Measurements from ENCODE around the gene OAS3.
"Not testable (repeated sequence)": the region's sequence is repeated elsewhere in the genome, so short reads cannot be mapped to it uniquely, and the experiment has no call there.

OAS3 gene

DNA sequence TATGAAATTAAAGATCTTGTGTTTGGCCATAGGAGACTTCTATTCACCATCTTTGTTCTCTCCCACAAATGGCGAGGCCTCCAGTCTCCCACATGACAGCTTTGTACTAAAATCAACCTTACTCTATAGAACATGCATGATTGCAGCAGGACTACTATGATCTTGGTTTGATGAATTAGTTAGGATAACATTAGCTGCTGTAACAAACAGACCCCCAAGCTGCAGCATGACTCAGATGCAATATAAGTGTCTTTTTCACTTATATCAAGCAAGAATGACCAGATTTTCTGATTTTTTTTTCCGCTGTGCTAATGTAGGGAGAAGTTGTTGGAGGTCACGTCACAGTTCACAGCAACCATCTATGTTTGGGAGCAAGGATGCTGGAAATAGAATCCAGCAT, 10.8 kb upstream of the OAS3 start:
- no peak for DNase-seq

DNA sequence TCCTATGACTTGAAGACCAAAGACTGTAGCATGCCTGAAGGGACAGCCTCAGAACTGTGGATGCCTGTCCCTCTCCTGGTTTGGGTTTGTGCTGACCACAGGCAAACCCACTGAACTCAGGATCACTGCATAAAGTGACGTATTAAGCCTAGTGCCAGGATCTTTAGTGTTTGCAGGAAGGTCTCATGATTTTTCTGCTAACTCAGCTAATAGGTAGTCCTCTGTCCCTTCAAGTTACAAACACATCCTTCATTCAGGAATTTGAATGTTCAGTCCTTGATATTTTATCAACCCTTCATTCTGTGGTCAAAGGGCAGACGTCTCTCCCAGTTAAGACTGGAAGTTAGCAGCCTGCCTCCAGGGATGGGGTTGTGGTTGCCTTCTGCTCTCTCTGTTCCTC, 10.3 kb upstream of the OAS3 start:
- no peak for DNase-seq

DNA sequence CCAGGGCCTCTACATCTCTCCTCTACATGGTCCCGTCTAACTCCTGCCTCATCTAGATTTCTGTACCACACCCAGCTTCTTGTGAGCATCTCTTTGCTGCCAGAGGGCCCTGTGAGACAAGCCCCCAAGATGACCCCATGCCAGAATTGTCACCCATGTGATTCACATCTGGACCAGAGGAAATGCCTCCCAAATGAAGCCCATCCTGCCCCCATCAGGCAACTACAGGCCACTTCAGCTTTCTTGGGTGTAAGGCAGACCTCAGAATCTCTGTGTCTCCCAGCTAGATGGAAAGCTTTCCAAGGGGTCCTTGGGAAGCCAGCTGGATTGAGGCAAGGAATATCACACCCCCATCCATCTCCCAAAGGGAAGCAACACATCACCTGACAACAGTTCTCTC, 9.3 kb upstream of the OAS3 start:
- DNase-seq, result no peak

DNA sequence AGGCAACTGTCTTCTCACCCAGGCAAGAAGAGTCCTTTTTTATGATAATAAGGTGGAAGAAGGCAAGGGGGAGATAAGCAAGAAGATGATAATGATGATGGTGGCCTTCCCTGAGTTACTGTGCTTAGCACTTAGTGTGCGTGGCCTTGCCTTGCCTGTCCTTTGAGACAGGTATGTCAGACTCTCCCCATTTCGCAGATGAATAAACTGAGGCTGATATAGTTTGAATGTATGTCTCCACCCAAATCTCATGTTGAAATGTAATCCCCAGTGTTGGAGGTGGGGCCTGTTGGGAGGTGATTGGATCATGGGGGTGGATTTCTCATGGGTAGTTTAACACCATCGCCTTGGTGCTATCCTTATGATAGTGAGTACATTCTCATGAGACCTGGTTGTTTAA, 8.6 kb upstream of the OAS3 start:
- DNase-seq, result no peak

DNA sequence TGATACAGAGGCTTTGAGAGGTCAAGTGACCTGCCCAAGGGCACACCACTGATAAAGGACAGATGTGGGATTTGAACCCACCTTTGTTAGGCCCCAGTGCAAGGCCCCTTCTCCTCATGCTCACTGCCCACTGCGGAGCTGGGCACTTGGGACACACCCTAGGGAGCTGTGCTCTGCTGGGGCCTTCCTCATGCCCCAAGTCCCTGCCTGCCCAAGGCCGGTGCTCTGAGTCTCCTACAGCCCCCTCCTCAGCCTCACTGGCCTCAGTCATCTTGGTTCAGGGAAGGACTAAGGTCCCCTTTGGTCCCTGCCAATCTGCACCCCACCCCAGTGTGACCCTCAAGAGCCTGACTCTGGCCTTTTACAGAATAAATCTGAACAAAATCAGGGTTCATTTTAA, 7.9 kb upstream of the OAS3 start:
- no peak for DNase-seq

DNA sequence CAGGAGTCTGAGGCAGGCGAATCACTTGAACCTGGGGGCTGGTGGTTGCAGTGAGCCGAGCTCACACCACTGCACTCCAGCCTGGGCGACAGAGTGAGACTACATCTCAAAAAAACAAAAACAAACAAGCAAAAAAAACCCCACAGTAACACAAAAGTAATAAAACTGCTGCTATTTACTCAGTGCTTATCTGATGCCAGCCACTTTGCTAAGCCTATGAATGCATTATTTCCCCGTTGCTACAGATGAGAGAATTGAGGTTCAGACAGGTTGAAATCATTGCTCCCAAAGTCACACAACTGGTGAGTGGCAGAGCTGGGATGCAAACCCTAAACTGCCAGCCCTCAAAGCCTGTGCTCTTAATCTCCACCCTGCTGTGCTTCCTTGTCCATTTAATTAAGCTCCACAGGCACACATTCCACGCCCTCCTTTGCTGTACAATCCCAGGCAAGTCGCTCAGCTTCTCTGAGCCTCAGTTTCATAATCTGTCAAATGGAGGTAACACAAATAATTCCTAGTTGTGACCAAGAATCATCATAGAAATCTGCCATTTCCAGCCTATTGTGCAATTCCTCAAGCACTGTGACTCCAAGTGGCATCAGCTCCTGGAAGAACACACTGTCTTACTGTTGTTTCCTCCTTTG, 5.7 kb upstream of the OAS3 start:
- no peak for DNase-seq

DNA sequence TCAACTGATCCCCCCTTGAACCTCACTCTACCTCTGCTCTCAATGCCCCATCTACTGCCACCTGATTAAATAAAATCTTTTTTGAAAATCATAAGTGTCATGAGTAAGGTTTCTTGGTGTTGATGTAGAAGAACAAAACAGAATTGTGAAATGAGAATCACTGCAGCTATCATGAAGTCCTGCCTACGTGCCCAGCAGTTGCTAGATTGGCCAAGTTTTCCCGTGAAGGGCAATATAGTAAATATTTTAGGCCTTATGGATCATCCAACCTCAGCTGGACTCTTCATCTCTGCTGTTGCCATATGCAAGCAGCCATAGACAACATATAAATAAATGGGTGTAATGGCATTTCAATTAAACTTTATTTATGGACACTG, 5.2 kb upstream of the OAS3 start:
- DNase-seq, result no peak

DNA sequence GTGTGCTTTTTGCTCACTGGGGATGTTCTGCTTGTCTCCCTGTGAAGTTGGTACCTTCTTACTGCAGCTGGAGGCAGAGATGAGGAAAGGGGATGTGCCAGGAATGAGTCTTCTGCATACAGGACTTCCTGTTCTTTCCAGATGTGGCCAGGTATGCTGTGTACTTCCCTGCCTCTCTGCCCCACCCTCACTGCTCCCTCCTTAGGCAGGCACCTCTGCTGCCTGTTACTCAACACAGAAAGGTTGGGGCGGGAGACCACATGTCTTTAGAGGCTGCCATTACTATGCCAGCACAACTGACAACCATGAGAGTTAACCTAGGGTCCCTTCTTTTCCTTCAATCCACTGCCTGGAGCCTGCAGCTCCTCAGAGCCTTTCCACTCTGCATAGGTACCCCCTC, 2.0 kb upstream of the OAS3 start:
- no peak for DNase-seq

DNA sequence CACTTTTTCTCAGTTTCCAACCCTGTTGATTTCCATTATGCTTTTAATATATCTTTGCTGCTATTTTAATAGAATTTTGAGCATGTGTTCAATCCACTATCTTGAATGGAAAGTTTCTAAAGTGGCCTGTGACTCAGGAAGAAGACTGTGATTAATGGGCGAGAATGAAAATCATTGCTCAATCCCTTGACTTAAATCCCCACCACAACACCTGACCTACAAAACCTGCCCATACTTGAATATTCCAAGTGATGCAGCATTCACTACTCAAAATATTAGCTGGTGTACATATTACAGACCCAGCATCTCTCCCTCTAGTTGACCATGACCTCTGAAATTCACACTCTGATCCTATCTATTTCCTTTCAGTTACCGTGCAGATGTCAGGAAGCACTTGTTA, 1.3 kb upstream of the OAS3 start:
- DNase-seq, result no peak

DNA sequence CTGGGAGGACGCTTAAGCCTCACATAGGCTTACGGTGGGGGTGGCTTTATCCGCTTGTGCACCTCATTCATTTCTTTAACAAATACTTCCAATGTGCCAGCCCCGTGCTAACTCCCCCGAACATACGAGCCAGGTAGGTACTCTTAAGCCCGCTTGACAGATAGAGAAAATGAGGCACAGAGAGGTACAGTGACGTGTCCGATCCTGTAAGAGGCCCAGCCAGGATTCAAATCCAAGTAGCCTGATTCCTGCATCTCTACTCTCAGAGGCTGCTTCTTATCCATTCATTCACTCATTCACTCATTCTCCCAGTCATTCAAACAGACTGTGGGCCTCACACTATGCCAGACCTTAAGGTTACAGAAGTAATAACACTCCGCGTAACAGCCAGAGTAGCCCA, 477 bp downstream of the OAS3 start:
- DNase-seq, result no peak

DNA sequence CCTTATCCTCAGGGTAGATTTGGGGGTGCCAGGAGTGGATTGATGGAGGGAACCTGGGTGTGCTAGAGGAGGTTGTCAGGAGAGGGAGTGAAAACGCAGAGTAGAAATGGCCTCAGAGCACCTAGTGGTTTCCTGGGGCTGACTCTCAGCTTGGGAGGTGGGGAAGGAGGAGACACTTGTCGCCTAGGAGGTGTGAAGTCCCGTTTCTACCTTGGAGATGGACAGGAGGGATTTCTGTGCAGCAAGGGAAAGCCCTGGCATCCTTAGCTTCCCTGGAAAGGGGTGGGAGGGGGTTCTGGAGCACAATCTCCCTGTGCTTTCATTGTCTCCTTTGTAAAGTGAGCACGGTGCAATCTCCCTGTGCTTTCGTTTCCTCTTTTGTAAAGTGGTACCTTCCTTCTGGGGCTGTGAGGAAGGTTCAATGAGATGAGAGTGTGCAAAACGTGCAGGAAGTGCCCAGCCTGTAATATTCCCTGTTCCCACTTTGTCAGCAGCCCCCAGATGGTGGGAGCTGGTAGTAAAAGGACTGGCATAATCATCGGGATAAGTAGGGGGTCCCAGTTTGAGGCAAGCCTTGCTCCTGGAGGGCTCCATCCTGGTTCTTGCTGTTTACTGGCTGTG, 1.6 kb downstream of the OAS3 start:
- no peak for DNase-seq

DNA sequence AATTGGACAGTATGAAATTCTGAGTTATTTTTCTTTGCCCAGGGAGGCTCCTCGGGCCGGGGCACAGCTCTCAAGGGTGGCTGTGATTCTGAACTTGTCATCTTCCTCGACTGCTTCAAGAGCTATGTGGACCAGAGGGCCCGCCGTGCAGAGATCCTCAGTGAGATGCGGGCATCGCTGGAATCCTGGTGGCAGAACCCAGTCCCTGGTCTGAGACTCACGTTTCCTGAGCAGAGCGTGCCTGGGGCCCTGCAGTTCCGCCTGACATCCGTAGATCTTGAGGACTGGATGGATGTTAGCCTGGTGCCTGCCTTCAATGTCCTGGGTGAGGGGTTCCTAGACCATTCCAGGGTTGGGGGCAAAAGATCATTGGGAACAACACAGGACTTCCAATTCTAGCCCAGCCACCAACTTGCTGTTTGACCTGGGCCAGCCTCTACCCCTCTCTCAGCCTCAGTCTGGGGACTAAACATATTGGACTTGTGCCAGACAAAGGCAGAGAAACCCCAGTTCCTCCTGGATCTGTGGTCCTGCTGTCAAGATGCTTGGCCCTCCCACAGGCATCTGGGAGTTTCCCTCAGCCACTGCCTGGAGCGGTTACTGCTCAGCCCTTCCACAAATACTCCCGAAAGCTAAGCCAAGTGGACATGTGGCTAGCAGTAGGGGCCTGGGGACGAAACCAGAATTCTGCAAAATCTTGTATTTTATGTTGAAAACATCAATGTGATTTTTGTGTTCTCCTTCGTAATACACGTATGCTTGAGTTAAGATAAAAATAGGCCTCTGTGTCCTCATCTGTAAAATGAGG, 3.5 kb downstream of the OAS3 start:
- no peak for DNase-seq

DNA sequence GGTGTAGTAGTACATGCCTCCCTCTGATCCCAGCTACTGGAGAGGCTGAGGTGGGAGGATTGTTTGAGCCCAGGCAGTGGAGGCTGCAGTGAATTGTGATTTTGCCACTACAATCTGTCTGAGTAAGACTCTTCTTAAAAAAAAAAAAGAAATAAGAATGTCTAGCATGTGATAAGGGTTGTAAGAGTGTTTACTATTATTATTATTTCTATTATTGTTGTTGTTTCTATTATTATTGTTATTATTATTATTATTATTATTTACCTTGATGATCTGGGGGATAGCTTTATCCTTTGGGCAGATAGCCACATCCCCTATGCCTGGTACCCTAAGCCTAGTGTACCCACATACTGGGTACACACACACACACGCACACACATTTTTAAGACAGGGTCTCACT, 4.3 kb downstream of the OAS3 start:
- no peak for DNase-seq

DNA sequence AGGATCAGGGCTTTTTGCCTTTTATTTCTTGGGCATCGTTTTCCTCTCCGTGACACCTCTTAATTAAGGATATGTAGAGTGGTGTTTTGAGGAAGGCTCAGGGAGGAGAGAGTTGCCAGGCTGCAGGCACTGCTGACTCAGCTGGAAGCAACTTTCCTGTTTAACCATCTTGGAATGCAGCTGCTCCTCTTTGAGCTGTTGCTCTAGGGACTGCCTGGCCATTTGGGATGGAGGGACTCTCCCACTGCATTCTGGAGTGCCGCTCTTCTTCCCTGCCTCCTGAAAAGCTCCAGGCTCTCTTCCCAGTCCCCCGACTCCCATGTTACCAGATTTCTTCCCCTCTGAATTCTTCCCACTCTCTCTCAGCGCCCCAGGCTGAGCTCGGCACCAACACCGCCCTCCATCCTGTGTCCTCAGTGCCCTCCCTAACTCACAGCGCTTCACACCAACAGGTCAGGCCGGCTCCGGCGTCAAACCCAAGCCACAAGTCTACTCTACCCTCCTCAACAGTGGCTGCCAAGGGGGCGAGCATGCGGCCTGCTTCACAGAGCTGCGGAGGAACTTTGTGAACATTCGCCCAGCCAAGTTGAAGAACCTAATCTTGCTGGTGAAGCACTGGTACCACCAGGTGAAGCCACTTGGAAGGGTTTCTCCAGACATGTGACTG, 5.9 kb downstream of the OAS3 start:
- no peak for DNase-seq

DNA sequence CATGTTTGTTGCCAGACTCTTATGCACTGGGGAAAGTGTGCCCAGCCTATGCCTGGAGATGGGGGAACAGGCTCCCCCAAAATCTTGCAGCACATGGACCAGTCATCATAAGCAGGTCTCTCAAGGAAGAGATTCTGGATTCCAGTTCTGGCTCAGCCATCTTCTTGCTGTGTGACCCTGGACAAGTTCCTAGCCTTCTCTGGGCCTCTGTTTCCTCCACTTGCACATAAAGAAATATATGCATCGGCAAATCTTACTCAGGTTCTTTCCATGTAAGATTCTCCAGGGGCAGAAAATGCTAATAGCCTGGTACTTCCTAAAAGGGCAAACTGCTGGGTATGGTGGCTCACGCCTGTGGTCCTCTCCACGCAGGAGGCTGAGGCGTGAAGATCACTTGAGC, 7.2 kb downstream of the OAS3 start:
- no peak for DNase-seq

DNA sequence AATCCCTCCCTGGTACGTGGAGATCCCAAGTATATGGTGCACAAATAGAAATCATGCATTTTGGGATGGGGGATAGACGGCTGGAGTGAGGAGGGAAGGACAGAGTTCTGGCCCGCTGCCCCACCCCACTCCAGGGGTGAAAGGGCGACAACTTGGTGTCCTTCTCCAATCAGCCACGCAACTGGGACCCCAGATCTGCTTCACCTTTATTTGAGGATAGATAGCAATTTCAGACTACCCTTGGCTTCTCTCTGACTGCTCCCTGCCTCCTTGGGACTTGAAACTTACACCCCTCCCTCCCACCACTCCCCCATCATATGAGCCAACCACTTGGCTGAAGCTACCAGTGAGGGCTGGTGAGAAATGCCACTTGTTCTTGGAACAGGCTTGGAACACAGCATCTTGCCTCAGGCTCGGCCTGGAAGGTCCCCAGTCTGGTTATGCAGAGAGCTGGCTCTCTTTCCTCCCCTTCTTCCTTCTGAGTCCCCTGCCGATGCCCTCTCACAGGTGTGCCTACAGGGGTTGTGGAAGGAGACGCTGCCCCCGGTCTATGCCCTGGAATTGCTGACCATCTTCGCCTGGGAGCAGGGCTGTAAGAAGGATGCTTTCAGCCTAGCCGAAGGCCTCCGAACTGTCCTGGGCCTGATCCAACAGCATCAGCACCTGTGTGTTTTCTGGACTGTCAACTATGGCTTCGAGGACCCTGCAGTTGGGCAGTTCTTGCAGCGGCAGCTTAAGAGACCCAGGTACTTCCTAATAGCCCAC, 8.1 kb downstream of the OAS3 start:
- DNase-seq, result no peak

DNA sequence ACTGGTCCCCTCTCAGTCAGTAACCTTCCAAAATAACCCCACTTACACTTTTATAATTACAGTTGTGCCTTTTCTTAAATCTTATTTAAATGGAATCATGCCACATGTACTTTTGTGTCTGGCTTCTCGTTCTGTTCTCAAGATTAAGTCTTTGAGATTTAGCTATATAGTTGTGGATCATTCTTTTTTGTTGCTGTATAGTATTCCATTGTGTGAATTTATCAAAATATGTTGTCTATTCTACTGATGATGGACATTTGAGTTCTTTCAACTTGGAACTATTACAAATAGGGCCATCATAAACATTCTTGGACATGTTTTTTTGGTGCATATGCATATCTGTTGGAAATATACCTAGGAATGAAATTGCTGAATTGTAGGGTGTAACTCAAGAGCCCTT, 9.0 kb downstream of the OAS3 start:
- no peak for DNase-seq

DNA sequence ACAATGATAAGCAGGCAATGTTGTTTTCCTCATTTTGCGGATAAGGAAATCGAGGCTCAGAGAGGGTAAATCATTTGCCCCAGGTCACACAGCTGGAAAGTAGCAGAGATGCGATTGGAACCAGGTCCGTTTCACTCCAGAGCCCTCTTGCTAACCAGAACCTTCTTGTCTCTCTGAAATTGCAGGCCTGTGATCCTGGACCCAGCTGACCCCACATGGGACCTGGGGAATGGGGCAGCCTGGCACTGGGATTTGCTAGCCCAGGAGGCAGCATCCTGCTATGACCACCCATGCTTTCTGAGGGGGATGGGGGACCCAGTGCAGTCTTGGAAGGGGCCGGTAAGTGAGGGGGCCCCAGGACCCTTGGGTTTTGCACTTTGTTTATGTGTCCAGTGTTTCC, 9.5 kb downstream of the OAS3 start:
- DNase-seq, result no peak

DNA sequence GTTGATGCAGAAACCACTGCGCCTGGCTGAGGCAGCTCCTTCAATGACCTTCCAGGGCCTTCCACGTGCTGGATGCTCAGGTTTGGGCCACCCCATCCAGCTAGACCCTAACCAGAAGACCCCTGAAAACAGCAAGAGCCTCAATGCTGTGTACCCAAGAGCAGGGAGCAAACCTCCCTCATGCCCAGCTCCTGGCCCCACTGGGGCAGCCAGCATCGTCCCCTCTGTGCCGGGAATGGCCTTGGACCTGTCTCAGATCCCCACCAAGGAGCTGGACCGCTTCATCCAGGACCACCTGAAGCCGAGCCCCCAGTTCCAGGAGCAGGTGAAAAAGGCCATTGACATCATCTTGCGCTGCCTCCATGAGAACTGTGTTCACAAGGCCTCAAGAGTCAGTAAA, 10.5 kb downstream of the OAS3 start:
- DNase-seq, result no peak

DNA sequence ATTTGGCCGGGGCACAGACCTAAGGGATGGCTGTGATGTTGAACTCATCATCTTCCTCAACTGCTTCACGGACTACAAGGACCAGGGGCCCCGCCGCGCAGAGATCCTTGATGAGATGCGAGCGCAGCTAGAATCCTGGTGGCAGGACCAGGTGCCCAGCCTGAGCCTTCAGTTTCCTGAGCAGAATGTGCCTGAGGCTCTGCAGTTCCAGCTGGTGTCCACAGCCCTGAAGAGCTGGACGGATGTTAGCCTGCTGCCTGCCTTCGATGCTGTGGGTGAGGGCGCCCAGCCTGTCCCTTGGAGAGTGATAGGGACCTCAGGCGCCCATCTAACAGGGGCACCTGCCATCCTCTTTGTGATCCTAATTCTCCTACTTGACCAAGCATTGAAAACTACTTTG, 12.4 kb downstream of the OAS3 start:
- no peak for DNase-seq

DNA sequence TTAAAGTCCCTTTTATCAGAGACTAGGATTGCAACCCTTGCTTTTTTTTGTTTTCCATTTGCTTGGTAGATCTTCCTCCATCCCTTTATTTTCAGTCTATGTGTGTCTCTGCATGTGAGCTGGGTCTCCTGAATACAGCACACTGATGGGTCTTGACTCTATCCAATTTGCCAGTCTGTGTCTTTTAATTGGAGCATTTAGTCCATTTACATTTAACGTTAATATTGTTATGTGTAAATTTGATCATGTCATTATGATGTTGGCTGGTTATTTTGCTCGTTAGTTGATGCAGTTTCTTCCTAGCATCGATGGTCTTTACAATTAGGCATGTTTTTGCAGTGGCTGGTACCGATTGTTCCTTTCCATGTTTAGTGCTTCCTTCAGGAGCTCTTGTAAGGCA, 18.9 kb downstream of the OAS3 start:
- not testable (repeated sequence) for DNase-seq

DNA sequence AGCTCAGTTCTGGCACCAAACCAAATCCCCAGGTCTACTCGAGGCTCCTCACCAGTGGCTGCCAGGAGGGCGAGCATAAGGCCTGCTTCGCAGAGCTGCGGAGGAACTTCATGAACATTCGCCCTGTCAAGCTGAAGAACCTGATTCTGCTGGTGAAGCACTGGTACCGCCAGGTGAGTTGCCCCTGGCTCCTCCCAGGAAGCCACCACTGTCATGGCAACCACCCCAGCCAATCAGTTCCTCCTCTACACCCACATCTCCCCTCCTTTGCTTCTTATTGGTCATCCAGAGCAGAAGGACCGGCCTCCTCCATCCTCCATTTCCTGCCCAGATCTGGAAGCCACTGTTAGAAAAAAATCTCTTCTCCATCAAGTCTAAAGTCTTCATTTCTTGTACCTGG, 22.8 kb downstream of the OAS3 start:
- DNase-seq, result no peak

DNA sequence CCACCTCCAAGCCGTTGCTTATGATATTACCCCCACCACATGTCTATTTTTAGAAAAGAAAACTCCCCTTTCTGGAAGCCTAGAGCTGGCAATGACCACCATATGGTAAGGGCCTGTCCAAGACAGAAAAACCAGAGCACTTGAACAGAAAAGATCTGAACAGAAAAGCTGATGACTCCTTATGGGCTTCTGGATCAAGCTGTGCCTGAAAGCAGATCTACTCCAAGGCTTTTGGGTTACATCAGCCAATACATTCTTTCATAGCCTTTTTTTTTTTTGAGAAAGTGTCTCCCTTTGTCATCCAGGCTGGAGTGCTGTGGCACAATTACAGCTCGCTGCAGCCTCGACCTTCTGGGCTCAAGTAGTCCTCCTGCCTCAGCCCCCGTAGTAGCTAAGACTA, 23.3 kb downstream of the OAS3 start:
- DNase-seq, result no peak
